ENCODE data around the gene CCDC63. TPM values are rescaled to one million over a fixed set of nuclear protein-coding genes. Genes with fewer than 3 reads are reported as not detected.
A peak's percentile ranks its signal among the peaks of the same experiment; 100 is the strongest.

Gene CCDC63
- not detected for total RNA-seq

- FAIRE-seq: no peak
- peak in 1 of 2 donors; percentile 53 for DNase-seq (ENCODE audit: low spot score in 2 of 2)
These were observed at the start of gene CCDC63 for GRCh38 chr12:110846615-110847566. CCDC63 (plus strand) TSS chr12:110846987; CDS start chr12:110852955, 5,968 bp downstream.

GRCh38 chr12:110798461-110798860 lies 48.3 kb upstream of the CCDC63 start:
- FAIRE-seq (no peak), DNase-seq (ENCODE audit: low spot score in 2 of 2) (no peak)

GRCh38 chr12:110802489-110802888 lies 44.3 kb upstream of the CCDC63 start:
- no peak for FAIRE-seq
- no peak for DNase-seq (ENCODE audit: low spot score in 2 of 2)

- DNase-seq (ENCODE audit: low spot score in 2 of 2) (no peak), FAIRE-seq (no peak)
These were observed 42.4 kb upstream of the CCDC63 start for GRCh38 chr12:110804406-110804805.

- DNase-seq (ENCODE audit: low spot score in 2 of 2) (no peak), FAIRE-seq (no peak)
These were observed 39.1 kb upstream of the CCDC63 start for GRCh38 chr12:110807640-110808039.

GRCh38 chr12:110809149-110809548 lies 37.6 kb upstream of the CCDC63 start:
- FAIRE-seq: no peak
- DNase-seq (ENCODE audit: low spot score in 2 of 2): no peak

- FAIRE-seq: no peak
These were observed 34.8 kb upstream of the CCDC63 start for GRCh38 chr12:110811972-110812371.

GRCh38 chr12:110813285-110813684 lies 33.5 kb upstream of the CCDC63 start:
- DNase-seq (ENCODE audit: low spot score in 2 of 2) (no peak), FAIRE-seq (no peak)

More at GRCh38 chr12:110811972-110812371, 34.8 kb upstream of the CCDC63 start:
- DNase-seq (ENCODE audit: low spot score in 2 of 2): no peak

- FAIRE-seq: no peak
- DNase-seq (ENCODE audit: low spot score in 2 of 2): no peak
These were observed 33.0 kb upstream of the CCDC63 start for GRCh38 chr12:110813756-110814155.

- FAIRE-seq: no peak
- no peak for DNase-seq (ENCODE audit: low spot score in 2 of 2)
These were observed 30.5 kb upstream of the CCDC63 start for GRCh38 chr12:110816248-110816647.

GRCh38 chr12:110816779-110817178 lies 30.0 kb upstream of the CCDC63 start:
- no peak for FAIRE-seq

GRCh38 chr12:110818511-110818910 lies 28.3 kb upstream of the CCDC63 start:
- DNase-seq (ENCODE audit: low spot score in 2 of 2) (no peak), FAIRE-seq (no peak)

More at GRCh38 chr12:110816779-110817178, 30.0 kb upstream of the CCDC63 start:
- no peak for DNase-seq (ENCODE audit: low spot score in 2 of 2)

- FAIRE-seq (no peak), DNase-seq (ENCODE audit: low spot score in 2 of 2) (no peak)
These were observed 27.6 kb upstream of the CCDC63 start for GRCh38 chr12:110819150-110819549.

- FAIRE-seq: no peak
- no peak for DNase-seq (ENCODE audit: low spot score in 2 of 2)
These were observed 27.1 kb upstream of the CCDC63 start for GRCh38 chr12:110819646-110820045.

GRCh38 chr12:110821917-110822316 lies 24.9 kb upstream of the CCDC63 start:
- FAIRE-seq (no peak), DNase-seq (ENCODE audit: low spot score in 2 of 2) (no peak)

- DNase-seq (ENCODE audit: low spot score in 2 of 2): no peak
- FAIRE-seq: no peak
These were observed 23.9 kb upstream of the CCDC63 start for GRCh38 chr12:110822821-110823415.

- FAIRE-seq: no peak
- DNase-seq (ENCODE audit: low spot score in 2 of 2): no peak
These were observed 22.4 kb upstream of the CCDC63 start for GRCh38 chr12:110824342-110824741.

GRCh38 chr12:110825530-110825929 lies 21.3 kb upstream of the CCDC63 start:
- FAIRE-seq: no peak

GRCh38 chr12:110826592-110827200 lies 20.1 kb upstream of the CCDC63 start:
- FAIRE-seq (no peak), DNase-seq (ENCODE audit: low spot score in 2 of 2) (peak; percentile 37 to 64)

More at GRCh38 chr12:110825530-110825929, 21.3 kb upstream of the CCDC63 start:
- DNase-seq (ENCODE audit: low spot score in 2 of 2): no peak

- FAIRE-seq (no peak), DNase-seq (ENCODE audit: low spot score in 2 of 2) (no peak)
These were observed 17.5 kb upstream of the CCDC63 start for GRCh38 chr12:110829308-110829707.

- DNase-seq (ENCODE audit: low spot score in 2 of 2): no peak
- FAIRE-seq: no peak
These were observed 10.5 kb upstream of the CCDC63 start for GRCh38 chr12:110836291-110836690.
